ENCODE results near the gene TMEM178B.
"Not testable (repeated sequence)": the region's sequence is repeated elsewhere in the genome, so short reads cannot be mapped to it uniquely, and the experiment has no call there.

The TMEM178B gene

DNA sequence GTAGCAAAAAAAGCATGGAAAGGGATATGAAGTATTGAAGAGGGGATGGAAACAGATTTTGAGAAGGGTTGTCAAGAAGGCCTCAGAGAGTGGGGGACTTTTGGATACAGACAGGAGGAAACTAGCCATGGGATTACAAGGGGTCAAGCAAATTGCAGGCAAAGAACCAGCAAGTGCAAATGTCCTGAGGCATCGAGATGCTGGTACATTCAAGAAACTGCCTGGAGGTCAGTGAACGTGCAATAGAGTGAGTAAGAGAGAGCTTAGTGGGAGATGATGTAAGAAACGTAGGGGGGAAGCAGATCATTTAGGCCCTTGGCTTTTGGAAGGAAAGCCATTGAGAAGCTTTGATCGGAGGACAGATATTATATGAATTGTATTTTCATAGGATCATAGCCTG, 250.0 kb downstream of the TMEM178B start:
- H3K4me3 Mint-ChIP-seq: no peak overlapping the region

DNA sequence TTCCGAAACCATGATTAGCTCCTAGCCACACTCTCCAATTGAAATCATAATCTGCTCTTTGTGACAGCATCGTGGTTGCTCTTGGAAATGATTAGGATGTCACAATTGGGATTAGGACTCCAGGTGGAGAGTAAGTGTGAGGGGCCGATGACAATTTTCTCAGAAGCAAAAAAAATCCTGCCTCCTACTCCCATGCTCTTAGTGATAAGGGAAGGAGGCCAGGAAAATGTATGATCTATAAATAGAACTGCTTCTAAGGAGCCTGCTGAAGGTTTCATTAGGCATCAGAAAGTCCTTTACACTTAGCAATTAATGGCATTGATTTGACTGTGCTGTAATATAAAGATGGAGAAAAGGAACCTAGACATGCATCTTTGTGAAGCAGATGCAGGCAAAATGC, 251.0 kb downstream of the TMEM178B start:
- H3K4me1 Mint-ChIP-seq (ENCODE audit: low read depth): no peaks in the 10 kb centered on the region
- H3K4me3 Mint-ChIP-seq: no peak overlapping the region
- H3K27ac Mint-ChIP-seq: no peak overlapping the region
- peaks cover 6% of the 10 kb centered on the region for H3K27me3 Mint-ChIP-seq
- H3K36me3 Mint-ChIP-seq: no peaks in the 10 kb centered on the region
- H3K9me3 Mint-ChIP-seq (ENCODE audit: low read depth): no peaks in the 10 kb centered on the region

More for the DNA sequence above, 250.0 kb downstream of the TMEM178B start:
- Mint-ChIP-seq H3K27ac (no peak overlapping the region), H3K27me3 (peaks cover 6% of the 10 kb centered on the region), H3K4me1 (ENCODE audit: low read depth) (no peaks in the 10 kb centered on the region), H3K9me3 (ENCODE audit: low read depth) (no peaks in the 10 kb centered on the region), H3K36me3 (no peaks in the 10 kb centered on the region)

DNA sequence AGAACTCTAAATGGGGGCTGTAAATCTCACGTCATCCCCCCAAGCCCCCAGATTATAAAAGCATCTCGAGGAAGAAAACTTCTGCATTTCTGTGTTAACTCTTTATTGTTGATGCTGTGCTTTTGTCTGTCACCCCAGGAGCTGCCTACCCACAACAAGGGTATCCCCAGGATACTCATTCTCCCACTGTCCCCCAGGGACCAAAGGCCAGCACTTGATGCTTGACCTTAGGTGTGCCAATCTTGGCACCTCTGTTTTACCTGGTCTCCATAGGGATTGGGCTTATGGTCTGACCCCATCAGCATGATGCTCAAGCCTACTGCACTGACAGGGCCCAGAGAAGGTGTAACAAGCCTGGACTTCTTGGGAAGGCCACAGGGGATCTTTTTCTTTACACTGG, 251.4 kb downstream of the TMEM178B start:
- Mint-ChIP-seq H3K27ac (no peak overlapping the region), H3K36me3 (no peaks in the 10 kb centered on the region), H3K27me3 (peaks cover 6% of the 10 kb centered on the region), H3K9me3 (ENCODE audit: low read depth) (no peaks in the 10 kb centered on the region), H3K4me3 (no peak overlapping the region), H3K4me1 (ENCODE audit: low read depth) (no peaks in the 10 kb centered on the region)

DNA sequence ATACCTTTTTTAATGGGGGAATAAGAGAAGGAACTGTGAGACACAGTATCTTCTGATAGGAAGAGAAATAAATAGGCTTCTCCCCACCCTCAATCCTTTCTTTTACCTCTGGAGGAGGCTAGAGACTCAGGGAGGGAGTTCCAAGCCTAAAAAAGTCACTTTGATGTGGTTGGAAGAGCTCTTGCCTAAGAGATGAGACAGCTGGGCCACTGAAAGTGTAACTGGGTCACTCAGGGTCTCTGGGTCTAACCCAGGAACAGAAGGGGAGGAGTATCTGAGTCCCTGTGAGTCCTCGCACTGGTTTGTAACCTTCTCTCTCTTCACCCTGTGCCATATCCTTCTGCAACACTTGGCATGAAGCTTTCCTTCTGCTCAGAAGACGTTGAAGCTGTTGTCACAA, 254.4 kb downstream of the TMEM178B start:
- Mint-ChIP-seq H3K27ac (no peak overlapping the region), H3K4me3 (no peak overlapping the region), H3K36me3 (no peaks in the 10 kb centered on the region), H3K27me3 (peaks cover 2% of the 10 kb centered on the region), H3K4me1 (ENCODE audit: low read depth) (no peaks in the 10 kb centered on the region), H3K9me3 (ENCODE audit: low read depth) (no peaks in the 10 kb centered on the region)

DNA sequence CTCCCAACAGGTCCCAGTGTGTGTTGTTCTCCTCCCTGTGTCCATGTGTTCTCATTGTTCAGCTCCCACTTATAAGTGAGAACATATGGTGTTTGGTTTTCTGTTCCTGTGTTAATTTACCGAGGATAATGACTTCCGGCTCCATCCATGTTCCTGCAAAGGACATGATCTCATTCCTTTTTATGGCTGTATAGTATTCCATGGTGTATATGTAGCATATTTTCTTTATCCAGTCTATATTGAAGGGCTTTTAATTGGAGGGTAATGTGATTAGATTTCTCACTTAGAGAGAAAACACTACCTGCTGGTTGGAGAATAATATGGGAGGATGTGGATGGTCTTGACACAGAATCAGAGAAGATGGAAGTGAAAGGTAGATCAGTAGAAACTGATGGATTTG, 256.4 kb downstream of the TMEM178B start:
- not testable (repeated sequence) for H3K9me3 Mint-ChIP-seq (ENCODE audit: low read depth); H3K27me3 Mint-ChIP-seq; H3K4me3 Mint-ChIP-seq; H3K36me3 Mint-ChIP-seq; H3K27ac Mint-ChIP-seq; H3K4me1 Mint-ChIP-seq (ENCODE audit: low read depth)

DNA sequence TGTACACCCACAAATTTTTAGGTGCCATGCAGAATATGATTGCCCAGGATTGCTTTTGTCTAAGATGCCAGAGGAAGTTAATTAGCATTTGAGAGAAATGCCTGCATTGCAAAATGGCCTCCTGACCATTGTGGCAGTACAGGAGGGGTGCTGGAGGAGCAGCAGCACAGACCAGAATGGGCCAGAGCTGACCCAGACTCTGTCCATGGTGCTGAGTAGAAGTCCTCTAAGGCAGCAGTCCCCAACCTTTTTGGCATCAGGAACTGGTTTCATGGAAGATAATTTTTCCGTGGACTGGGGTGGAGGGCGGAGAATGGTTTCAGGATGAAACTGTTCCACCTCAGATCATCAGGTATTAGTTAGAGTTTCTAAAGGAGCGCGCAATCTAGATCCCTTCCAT, 259.6 kb downstream of the TMEM178B start:
- Mint-ChIP-seq H3K36me3 (no peaks in the 10 kb centered on the region), H3K27me3 (peaks cover 7% of the 10 kb centered on the region), H3K4me3 (no peak overlapping the region), H3K27ac (no peak overlapping the region), H3K4me1 (ENCODE audit: low read depth) (no peaks in the 10 kb centered on the region), H3K9me3 (ENCODE audit: low read depth) (no peaks in the 10 kb centered on the region)

DNA sequence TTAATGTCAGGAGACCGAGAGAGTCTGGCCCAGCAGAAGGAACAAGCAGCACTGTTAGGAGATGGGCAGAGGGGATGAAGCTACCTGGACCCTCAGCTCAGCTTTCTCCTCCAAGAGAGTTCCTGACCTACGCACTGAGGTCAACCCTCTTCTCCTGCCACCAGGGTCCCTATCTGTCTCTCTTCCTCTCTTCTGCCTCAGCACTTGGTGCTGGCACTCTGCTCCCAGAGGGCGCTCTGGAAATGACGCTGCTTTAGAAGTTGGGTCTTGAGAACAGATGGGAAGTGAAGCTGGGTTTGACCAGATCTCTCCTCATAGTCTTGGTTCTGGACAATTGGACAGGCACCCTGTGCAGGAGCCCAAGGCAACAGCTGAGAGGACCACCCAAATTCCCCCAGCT, 261.3 kb downstream of the TMEM178B start:
- peaks cover 7% of the 10 kb centered on the region for H3K27me3 Mint-ChIP-seq
- H3K4me1 Mint-ChIP-seq (ENCODE audit: low read depth): no peaks in the 10 kb centered on the region
- no peaks in the 10 kb centered on the region for H3K9me3 Mint-ChIP-seq (ENCODE audit: low read depth)
- H3K4me3 Mint-ChIP-seq: no peak overlapping the region
- no peak overlapping the region for H3K27ac Mint-ChIP-seq
- H3K36me3 Mint-ChIP-seq: no peaks in the 10 kb centered on the region

DNA sequence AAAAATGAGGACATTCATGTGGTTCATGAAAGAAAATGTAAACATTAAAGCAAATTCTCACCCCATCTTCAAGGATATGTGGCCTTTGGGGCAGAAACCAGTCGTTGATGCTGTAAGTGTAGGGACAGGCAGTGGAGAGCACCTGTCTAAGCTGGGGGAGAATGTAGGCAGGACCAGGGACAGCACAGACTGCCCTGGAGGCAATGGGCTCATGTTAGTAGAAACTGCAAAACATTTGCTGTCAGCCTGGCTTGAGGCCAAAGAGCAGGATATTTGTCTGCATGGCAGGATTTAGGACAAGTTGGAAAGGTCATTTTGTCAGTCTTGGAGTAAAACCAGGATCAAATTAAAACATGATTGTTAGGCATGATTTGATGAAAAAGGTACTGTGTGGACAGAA, 265.7 kb downstream of the TMEM178B start:
- H3K27ac Mint-ChIP-seq: no peak overlapping the region
- no peaks in the 10 kb centered on the region for H3K36me3 Mint-ChIP-seq
- no peaks in the 10 kb centered on the region for H3K4me1 Mint-ChIP-seq (ENCODE audit: low read depth)
- no peaks in the 10 kb centered on the region for H3K9me3 Mint-ChIP-seq (ENCODE audit: low read depth)
- peaks cover 1% of the 10 kb centered on the region for H3K27me3 Mint-ChIP-seq
- no peak overlapping the region for H3K4me3 Mint-ChIP-seq

DNA sequence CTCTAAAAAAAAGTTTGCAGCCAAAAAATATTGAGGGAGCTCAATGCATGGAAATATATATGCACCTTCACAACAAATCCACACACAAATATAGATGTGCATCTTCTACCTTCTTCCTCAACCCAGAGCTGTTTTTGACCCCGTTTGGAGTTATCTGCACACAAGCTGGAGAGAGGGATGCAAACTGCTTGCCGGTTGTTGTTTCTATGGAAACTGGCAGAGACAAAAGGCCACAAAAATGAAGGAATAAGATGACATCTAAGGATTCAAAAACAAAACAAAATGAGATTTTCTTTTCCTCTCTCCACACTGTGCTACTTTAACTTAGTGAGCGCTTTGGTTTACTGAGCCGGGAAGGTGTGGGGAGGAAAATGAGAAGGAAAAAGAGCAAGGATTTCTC, 267.1 kb downstream of the TMEM178B start:
- Mint-ChIP-seq H3K4me1 (ENCODE audit: low read depth) (no peaks in the 10 kb centered on the region), H3K4me3 (no peak overlapping the region), H3K9me3 (ENCODE audit: low read depth) (no peaks in the 10 kb centered on the region), H3K36me3 (no peaks in the 10 kb centered on the region), H3K27me3 (peaks cover 2% of the 10 kb centered on the region), H3K27ac (no peak overlapping the region)

DNA sequence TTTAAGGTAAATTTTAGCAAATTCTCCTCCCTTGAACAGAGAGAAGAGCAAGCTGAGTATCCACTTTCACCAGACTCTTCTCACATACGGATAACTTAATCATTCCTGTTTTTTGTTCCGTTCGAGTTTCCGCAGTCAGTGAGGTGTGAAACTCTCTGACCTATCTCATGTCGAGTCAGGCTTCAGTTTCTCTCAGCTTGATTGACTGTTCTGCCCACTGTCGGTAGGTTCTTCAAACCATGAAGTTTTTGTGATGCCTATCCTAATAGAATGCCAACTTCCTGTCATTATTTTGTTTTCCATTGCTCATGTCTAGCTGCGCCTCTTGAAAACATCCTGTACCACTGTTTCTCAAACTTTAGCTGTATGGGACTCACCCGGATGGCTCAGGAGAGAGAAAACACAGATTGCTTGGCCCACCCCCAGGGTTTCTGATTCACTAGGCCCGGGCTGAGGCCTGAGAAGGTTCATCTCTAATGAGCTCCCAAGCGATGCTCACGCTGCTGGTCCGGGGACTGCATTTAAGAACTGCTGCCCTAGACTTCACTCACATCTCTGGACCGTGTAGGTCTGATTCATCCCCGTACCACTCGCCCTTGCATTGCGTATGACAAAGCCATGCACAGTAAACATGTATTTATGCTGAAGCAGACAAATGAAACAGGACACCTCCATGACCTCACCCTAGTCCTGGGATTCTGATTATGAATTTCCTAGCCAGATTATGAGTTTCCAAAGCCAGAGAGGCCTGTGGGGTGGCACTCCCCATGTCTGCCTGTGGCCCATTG, 269.0 kb downstream of the TMEM178B start:
- Mint-ChIP-seq H3K9me3 (ENCODE audit: low read depth) (no peaks in the 10 kb centered on the region), H3K36me3 (no peaks in the 10 kb centered on the region), H3K27ac (no peak overlapping the region)

DNA sequence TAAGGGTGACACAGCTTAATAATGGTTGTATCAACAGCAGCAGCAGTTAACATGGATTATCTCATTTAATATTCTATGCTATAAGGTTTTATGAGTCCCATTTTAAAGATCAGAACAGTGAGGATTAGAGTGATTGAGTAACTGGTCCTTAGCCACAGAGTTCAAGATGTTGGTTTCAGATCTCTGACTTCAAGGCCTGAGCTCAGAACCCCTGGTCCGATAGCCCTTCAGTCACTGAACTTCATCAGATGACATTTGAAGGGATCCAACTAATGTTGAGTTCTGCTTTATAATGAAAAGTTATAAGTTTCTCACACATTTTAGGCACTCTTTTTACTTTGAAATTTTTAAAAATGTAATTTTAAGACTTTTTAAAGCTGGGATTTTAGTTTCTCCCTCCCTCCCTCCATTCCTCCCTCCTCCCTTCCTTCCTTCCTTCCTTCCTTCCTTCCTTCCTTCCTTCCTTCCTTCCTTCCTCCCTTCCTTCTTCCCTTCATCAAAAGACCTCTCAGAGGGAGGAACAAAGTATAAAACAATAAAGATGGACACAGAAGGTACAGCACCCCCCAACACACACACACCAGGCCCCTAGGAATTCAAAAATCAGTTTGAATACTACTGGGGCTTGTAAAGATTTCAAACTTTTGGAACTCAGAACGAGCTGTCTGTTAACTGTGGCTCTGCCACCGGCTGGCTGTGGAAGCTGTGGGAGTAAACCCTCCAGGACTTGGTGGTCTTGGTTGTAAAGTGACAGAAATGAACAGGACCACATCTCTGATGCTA, 270.5 kb downstream of the TMEM178B start:
- no peaks in the 10 kb centered on the region for H3K9me3 Mint-ChIP-seq (ENCODE audit: low read depth)
- H3K4me1 Mint-ChIP-seq (ENCODE audit: low read depth): no peaks in the 10 kb centered on the region
- H3K36me3 Mint-ChIP-seq: no peaks in the 10 kb centered on the region
- no peak overlapping the region for H3K4me3 Mint-ChIP-seq
- H3K27ac Mint-ChIP-seq: no peak overlapping the region
- peaks cover 6% of the 10 kb centered on the region for H3K27me3 Mint-ChIP-seq

More for the DNA sequence above, 269.0 kb downstream of the TMEM178B start:
- Mint-ChIP-seq H3K4me1 (ENCODE audit: low read depth) (no peaks in the 10 kb centered on the region), H3K4me3 (no peak overlapping the region), H3K27me3 (peaks cover 4% of the 10 kb centered on the region)

DNA sequence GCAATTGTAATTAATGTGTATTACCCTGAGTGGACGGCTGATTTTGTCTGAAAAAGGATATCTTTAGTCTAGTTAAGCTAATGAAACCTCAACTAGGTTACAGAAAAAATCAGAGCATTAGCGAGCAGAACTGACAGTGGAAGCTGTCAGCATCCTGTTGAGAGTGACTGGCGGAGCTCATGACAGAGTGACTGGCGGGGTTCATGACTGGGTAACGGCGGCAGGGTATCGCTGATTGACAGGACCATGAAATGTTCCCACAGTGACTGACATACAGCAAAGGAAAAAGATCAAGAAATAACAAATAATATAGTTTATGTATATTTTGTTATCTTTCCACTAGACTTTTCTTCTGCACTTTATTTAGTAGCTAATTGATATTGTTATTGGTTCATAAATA, 274.9 kb downstream of the TMEM178B start:
- Mint-ChIP-seq H3K4me1 (ENCODE audit: low read depth) (no peaks in the 10 kb centered on the region), H3K27ac (no peak overlapping the region), H3K4me3 (no peak overlapping the region), H3K9me3 (ENCODE audit: low read depth) (no peaks in the 10 kb centered on the region), H3K27me3 (peaks cover 7% of the 10 kb centered on the region), H3K36me3 (no peaks in the 10 kb centered on the region)

DNA sequence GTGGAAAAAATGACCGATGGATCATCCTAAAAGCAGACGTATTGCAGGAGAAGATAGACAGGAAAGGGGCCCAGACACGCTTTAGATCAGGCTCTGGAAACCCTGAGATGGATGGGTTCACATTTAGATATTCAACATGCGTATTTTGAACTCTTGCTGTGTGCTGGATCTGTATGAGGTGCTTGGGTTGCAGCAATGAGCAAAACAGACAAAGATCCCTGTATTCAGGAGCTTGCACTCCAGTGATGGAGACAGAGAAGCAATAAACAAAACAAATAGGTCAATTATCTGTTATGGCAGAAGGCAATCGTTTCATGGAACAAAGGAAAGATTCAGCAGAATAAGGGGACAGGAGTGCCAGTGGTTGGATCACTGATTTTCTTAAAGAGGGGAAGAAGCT, 275.5 kb downstream of the TMEM178B start:
- Mint-ChIP-seq H3K36me3 (no peaks in the 10 kb centered on the region), H3K27me3 (peaks cover 7% of the 10 kb centered on the region), H3K4me1 (ENCODE audit: low read depth) (peaks cover 5% of the 10 kb centered on the region), H3K27ac (no peak overlapping the region), H3K4me3 (no peak overlapping the region), H3K9me3 (ENCODE audit: low read depth) (no peaks in the 10 kb centered on the region)

DNA sequence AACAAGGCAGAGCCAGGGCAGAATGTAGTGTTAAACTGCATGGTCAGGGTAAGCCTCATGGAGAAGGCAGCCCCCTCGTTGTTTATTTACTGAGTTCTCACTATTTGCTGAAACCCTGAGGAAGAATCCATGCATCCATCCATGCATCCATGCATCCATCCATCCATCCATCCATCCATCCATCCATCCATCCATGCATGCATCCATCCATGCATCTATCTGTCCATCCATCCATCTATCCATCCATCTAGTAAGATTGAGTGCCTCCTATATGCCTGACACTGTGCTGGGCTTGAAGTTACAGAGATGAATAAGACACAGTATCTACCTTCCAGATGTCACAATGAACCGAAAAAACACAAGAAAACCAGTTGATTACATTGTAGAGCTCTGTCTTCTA, 275.9 kb downstream of the TMEM178B start:
- Mint-ChIP-seq H3K4me3 (no peak overlapping the region), H3K36me3 (no peaks in the 10 kb centered on the region), H3K9me3 (ENCODE audit: low read depth) (no peaks in the 10 kb centered on the region), H3K27ac (no peak overlapping the region), H3K27me3 (peaks cover 7% of the 10 kb centered on the region), H3K4me1 (ENCODE audit: low read depth) (peaks cover 10% of the 10 kb centered on the region)

DNA sequence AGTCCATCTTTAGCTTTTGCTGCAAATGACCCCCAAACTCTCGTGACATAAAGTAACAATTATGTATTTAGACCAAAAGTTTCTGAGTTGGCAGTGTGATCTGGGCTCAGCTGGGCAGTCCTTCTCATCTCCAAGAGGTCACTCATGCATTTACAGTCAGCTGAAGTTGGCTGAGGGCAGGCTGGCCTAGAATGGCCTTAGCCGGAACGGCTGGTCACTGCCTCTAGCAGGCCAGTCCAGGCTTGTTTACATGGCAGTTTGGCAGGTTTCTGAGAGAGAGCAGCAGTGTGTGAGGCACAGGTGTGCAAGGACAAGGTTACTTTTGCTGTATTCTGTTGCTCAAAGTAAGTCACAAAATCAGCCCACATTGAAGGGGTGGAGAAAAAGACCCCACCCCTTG, 277.3 kb downstream of the TMEM178B start:
- no peaks in the 10 kb centered on the region for H3K36me3 Mint-ChIP-seq
- H3K9me3 Mint-ChIP-seq (ENCODE audit: low read depth): no peaks in the 10 kb centered on the region
- no peak overlapping the region for H3K4me3 Mint-ChIP-seq
- no peak overlapping the region for H3K27ac Mint-ChIP-seq
- H3K4me1 Mint-ChIP-seq (ENCODE audit: low read depth): peaks cover 12% of the 10 kb centered on the region
- peaks cover 5% of the 10 kb centered on the region for H3K27me3 Mint-ChIP-seq
